ENCODE measurements around the gene CASR. TPM values are rescaled to one million over a fixed set of nuclear protein-coding genes. Genes with fewer than 3 reads are reported as not detected.

CASR gene
- total RNA-seq, 4 donors from 2014 or later = 0.39 TPM; not detected in 3

DNA sequence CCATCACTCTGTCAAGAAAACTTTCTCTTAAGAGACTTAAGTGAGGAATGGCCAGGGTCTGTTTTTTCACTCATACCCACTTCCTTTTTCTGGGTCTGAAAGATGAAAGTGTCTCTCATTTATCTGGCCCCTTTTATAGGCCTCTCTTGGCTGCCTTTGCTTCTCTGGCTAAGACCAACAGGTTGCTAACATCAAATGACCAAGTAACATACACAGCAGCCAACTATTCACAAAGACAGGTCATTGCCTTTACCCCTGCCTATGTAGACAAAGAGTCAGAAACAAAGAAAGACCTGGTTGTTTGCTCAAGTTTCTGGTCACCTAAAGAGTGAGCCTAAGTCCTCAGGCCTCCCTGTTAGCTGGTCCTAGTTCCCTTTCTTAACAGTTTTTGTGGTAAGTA is 117.6 kb downstream of the CASR start:
- H3K4me1 ChIP-seq = peaks cover 0 to 4% (median 0%) of the 10 kb centered on the region in 4 donors
- TF ChIP-seq, protein P1, sequence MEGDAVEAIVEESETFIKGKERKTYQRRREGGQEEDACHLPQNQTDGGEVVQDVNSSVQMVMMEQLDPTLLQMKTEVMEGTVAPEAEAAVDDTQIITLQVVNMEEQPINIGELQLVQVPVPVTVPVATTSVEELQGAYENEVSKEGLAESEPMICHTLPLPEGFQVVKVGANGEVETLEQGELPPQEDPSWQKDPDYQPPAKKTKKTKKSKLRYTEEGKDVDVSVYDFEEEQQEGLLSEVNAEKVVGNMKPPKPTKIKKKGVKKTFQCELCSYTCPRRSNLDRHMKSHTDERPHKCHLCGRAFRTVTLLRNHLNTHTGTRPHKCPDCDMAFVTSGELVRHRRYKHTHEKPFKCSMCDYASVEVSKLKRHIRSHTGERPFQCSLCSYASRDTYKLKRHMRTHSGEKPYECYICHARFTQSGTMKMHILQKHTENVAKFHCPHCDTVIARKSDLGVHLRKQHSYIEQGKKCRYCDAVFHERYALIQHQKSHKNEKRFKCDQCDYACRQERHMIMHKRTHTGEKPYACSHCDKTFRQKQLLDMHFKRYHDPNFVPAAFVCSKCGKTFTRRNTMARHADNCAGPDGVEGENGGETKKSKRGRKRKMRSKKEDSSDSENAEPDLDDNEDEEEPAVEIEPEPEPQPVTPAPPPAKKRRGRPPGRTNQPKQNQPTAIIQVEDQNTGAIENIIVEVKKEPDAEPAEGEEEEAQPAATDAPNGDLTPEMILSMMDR (IDR thresholded peaks at IDR 0.05) = no peak
- no peak for TF ChIP-seq POLR2A (IDR thresholded peaks at IDR 0.05)
- TF ChIP-seq EP300 (IDR thresholded peaks at IDR 0.05) = no peak
- H3K4me3 ChIP-seq = no peak overlapping the region
- H3K27me3 ChIP-seq = no peaks in the 10 kb centered on the region
- H3K36me3 ChIP-seq = no peaks in the 10 kb centered on the region
- no peak for DNase-seq (ENCODE audit: low spot score in 2 of 2)
- H3K9me3 ChIP-seq = peaks cover 0 to 13% (median 0%) of the 10 kb centered on the region in 4 donors
- H3K27ac ChIP-seq = no peak overlapping the region

DNA sequence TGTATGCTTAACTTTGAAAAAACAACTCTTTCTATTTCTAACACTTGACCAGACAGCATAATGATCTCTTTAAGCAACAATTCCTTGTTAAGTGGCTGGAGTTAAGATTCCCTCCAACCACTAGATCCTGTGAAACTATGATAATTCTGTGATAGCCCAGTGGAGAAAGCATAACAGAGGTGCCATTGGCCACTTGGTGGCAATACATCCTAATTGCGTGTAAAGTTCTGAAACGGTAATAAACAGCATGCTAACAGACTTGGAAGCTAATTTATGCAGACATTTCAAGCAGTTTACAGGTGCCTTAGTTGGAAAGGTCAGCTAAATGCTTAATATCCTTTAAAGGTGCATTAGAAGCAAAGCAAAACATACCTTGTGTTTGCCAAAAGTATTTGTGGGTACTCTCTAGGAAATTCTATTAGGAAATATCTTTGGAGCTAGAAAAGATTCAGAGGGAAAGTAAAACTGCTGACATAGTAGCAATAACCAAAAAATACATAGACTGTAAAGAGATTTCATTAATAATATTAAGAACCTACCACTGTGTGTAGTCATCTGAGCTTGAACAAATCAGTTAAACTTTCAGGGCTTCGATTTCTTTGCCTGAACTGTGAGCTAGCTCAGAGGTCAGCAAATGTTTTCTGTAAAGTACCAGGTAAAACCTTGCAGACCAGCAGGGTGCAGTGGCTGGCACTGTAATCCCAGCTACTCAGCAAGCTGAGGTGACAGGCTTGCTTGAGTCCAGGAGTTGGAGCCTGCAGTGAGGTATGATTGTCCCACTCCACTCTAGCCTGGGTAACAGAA is 122.6 kb downstream of the CASR start:
- Histone ChIP-seq H3K4me1 (peaks cover 0 to 6% (median 0%) of the 10 kb centered on the region in 4 donors), H3K4me3 (no peak overlapping the region), H3K9me3 (peaks cover 0 to under 1% (median 0%) of the 10 kb centered on the region in 4 donors), H3K27me3 (no peaks in the 10 kb centered on the region), H3K36me3 (no peaks in the 10 kb centered on the region), H3K27ac (no peak overlapping the region)
- DNase-seq (ENCODE audit: low spot score in 2 of 2) = no peak
- 29 to 40% methylated on average over 3 of the region's 3 CpGs for WGBS, 2 donors
- TF ChIP-seq EP300 (IDR thresholded peaks at IDR 0.05) (no peak), POLR2A (IDR thresholded peaks at IDR 0.05) (no peak)
- TF ChIP-seq, protein P1 (IDR thresholded peaks at IDR 0.05) = no peak

GRCh38 chr3:122306622-122306953 is 123.1 kb downstream of the CASR start:
- DNase-seq (ENCODE audit: low spot score in 2 of 2) = no peak
- H3K36me3 ChIP-seq = no peaks in the 10 kb centered on the region
- no peak overlapping the region for H3K27ac ChIP-seq
- H3K27me3 ChIP-seq = no peaks in the 10 kb centered on the region
- H3K9me3 ChIP-seq = no peaks in the 10 kb centered on the region
- TF ChIP-seq EP300 (IDR thresholded peaks at IDR 0.05) (no peak), POLR2A (IDR thresholded peaks at IDR 0.05) (no peak)
- TF ChIP-seq, protein P1 (IDR thresholded peaks at IDR 0.05) = no peak
- H3K4me1 ChIP-seq = peaks cover 0 to 6% (median 0%) of the 10 kb centered on the region in 4 donors
- WGBS, 2 donors = 22 to 41% methylated on average over 2 of the region's 2 CpGs
- H3K4me3 ChIP-seq = no peak overlapping the region

GRCh38 chr3:122307094-122307687 is 123.7 kb downstream of the CASR start:
- Histone ChIP-seq H3K27ac (no peak overlapping the region), H3K9me3 (no peaks in the 10 kb centered on the region), H3K27me3 (no peaks in the 10 kb centered on the region), H3K36me3 (no peaks in the 10 kb centered on the region), H3K4me3 (no peak overlapping the region), H3K4me1 (peaks cover 0 to 6% (median 0%) of the 10 kb centered on the region in 4 donors)
- TF ChIP-seq POLR2A (IDR thresholded peaks at IDR 0.05) = no peak
- TF ChIP-seq, protein P1 (IDR thresholded peaks at IDR 0.05) = no peak
- no peak for TF ChIP-seq EP300 (IDR thresholded peaks at IDR 0.05)
- 72 to 74% methylated on average over 4 of the region's 4 CpGs for WGBS, 2 donors
- DNase-seq (ENCODE audit: low spot score in 2 of 2) = no peak

GRCh38 chr3:122307976-122308375 is 124.5 kb downstream of the CASR start:
- no peak for DNase-seq (ENCODE audit: low spot score in 2 of 2)
- Histone ChIP-seq H3K27ac (no peak overlapping the region), H3K4me3 (no peak overlapping the region), H3K4me1 (peaks cover 0 to 6% (median 0%) of the 10 kb centered on the region in 4 donors), H3K9me3 (no peaks in the 10 kb centered on the region), H3K27me3 (no peaks in the 10 kb centered on the region), H3K36me3 (no peaks in the 10 kb centered on the region)
- no peak for TF ChIP-seq POLR2A (IDR thresholded peaks at IDR 0.05)
- no peak for TF ChIP-seq EP300 (IDR thresholded peaks at IDR 0.05)
- TF ChIP-seq, protein P1 (IDR thresholded peaks at IDR 0.05) = no peak

Data from tibial nerve (tissue), 4 donors.